DLD1 (cell line): ENCODE results near the gene KCTD1.
"Not testable (repeated sequence)": the region's sequence is repeated elsewhere in the genome, so short reads cannot be mapped to it uniquely, and the experiment has no call there.

ENCODE experiments used
- in situ Hi-C: cut with HindIII; loops from 2 replicates; pipeline ENCODE4 v1.10.0; 2017; ENCODE audit warnings: low sequenced_read_pairs

Gene KCTD1

DNA sequence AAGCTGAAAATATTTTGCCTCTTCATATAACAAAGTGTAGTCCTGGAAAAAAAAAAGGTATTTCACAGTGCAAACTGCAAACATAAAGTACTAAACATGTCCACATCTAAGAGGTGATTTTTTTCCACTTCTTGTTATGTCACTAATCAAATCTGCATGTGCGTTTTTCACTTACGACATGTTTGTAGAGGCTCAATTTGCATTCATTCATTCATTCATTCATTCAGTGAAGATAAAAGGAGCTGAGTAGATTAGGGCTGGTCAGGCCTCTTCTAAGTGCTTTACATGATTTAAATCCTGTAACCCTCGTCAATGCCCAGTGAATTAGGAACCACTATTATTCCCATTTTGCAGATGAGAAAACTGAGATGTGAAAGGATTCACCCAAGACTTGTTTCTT is 88.5 kb downstream of the KCTD1 start:
- in situ Hi-C loops = loop anchor here (5.0 kb wide), 1 partner anchor 117 kb away; no protein-coding TSS in a partner anchor

DNA sequence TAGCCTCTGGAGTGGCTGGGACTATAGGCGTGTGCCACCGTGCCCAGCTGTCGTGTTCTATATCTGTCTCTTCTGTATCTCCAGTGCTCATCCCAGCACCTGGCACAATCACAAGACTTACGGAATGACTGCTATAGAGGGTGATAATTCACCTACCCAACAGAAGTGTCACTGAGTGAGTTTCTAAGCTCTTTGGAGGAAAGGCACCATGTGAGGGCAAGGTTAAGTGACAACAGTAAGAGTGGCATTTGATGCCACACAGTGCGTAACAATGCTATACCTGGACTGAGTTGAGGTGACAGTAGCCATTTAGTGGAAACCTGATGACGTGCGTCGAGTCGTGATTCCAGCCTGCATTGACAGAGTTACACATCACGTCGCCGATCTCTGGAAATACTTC is 89.0 kb downstream of the KCTD1 start:
- in situ Hi-C loops = no loop called here

DNA sequence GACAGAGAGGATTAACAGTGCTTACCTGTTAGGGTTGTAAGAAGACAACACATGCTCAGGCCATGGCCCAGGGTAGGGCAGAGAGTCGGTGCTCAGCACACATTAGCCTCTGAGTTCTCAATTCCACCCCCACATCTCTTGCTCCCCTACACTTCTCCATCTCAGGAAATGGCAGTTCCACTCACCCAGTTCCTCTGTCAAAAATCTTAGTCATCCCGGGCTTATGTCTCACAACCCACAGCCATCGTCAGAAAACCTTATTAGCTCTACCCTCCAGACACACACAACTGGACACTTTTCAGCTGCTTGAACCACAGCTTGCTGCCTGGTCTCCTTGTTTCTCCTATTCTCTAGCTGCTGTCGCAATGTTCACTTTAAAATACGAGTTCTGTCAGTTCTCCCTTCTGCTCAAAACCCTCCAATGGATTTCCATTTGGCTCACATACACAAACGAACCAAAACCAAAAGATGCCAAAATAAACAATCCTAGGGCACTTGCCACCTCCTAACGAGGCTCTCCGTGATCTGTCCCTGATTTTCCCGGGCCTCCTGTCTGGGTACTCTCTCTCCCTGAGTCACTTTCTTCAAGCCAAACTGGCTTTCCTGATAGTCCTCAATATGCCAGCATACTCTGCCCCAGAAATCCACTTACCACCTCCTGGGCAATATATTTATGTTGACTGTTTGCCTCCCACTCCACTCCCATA is 89.7 kb downstream of the KCTD1 start:
- in situ Hi-C loops = no loop called here

DNA sequence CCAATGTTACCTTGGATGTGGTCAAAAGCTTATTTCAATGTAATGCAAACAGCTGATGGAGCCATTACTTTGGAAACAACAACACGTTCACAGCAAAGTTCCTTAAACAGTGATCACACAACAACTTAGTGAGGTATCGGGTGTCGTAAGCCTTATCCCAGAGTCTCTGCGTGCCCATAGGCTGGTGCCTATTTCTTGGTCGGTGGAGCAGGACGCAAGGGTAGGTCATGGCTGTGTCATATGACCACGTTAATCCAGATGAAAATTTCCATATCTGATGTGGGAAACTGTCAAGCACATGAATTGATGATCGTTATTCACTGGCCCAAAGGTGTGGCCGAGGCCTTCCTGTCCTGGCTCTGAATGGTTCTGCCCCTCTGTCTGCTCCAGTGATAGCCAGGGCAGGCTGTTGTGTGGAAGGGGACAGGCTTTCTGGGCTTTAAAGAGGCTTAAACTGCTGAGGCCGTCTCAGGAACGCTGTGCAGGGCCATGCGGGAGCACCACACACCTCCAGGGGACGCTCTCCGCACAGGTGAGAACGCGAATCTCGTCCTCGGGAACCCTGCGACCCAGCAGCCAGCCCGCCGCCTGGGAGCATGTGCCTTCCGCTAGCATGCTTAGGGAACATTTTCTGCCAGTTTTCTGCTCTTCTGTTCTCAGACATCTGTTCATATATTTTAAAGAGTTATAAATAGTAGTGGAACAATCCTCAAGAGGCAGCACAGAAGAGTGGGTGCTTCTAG is 90.6 kb downstream of the KCTD1 start:
- in situ Hi-C loops = no loop called here

DNA sequence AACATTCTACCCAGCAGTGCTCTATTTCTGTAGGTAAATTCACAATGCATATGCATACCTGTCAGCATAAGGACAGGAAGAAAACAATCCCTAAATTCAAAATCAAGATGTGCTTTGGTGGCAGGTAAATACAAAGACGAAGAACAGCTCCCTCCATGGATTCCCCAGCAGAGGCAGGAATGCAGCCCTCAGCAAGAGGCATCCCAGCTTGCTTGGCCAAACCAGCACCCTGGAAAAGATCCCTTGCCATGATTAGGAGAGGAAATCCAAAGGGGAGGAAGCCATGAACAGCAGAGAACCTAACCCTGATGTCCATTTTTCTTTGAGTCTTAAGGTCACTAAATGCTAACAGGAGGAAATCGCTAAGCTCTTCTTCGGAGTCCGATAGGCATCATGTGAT is 91.2 kb downstream of the KCTD1 start:
- in situ Hi-C loops = no loop called here

DNA sequence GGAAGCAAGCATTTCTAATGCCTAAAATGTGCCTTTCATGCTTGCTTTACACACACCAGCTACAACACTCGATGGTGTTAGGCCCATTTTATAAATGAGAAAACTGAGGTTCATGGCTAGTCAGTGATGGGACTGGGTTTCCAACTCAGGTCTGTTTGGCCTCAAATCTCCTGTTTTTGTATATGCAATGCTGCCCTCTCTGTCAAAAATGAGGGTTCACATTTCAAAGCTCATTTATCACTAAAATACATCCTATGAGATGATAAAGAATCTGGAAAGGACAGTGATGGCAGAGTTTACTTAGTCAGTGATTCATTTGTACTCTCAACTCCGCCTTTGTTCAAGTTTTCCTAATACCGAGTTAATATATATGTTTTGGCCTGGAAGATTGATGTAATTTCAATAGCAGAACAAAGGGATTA is 92.3 kb downstream of the KCTD1 start:
- in situ Hi-C loops = no loop called here

DNA sequence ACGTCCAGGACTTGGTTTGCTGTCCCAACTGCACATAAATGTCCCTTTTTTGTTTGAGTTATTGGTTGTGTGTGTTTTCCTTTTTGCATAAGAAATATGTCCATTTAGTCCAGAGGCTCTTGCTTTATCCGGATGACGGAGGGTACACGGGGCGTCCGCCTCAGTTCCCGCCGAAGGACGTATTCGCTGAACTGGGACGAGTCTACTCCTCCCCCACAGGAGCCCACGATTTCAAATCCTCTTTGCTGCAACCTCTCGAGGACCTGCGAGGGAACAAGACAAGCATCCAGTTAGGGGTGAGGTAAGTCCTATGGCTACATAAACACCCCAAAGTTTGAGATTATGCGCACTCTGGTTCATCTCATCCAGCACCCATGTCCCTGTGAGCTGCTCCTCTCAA is 92.7 kb downstream of the KCTD1 start:
- in situ Hi-C loops = no loop called here

DNA sequence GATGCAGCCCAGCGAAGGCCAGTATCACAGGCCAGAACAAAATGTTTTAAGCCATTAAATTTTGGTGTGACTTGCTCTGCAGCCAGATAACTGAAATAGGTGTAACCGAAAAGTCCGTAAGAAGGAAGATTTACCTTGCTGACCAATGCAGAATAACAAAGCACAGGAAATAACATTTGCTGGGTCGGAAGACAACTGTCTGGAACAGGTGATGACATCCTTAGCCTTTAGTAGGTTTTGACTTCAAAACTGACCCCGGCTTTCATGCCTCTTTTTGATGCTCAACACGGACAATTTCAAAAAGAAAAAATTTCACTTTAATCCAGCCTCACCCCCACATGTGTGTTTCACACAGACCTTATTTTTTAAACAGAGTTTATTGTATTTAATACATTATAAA is 93.7 kb downstream of the KCTD1 start:
- in situ Hi-C loops = no loop called here

DNA sequence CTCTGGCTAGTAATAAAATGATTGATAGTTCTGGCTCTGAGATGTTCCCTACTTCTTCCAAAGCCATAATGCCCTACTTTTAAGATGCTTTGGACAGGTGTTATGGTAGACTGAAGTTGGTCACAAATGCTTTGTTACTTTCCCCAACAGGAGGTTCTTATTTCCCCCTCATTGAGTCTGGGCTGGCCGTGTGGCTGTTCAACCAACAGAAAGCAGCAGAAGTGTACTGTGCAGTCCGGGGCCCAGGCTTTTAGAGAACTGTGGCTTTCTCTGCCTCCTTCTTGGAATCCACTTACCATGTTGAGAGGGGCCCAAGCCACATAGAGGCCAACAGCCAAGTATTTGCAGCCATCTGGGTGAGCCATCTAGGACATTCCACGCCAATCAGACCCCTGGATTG is 94.2 kb downstream of the KCTD1 start:
- in situ Hi-C loops = no loop called here

DNA sequence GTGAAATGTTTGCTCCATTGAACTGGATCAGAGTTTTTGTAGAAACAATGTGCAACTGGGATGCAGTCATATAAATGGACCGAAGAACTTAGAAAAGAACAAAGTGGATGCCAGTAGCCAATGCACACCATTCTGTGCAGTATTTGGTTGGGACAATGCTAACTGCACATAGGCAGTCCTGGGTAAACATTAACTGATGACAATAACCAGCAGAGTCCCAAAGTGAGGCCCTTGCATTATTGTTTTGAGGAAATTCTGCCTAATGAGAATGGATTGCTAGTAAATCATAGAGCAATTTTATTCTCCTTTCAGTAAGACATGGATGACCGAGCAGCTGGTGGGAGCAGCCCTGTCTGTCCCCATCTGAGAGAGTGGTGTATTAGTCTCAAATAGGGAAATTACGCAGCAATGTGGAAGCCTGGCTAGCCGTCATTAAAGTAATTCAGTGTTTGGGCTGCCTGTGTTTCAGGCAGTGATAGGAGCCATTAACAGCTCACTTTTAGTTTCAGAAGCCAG is 94.9 kb downstream of the KCTD1 start:
- in situ Hi-C loops = no loop called here

DNA sequence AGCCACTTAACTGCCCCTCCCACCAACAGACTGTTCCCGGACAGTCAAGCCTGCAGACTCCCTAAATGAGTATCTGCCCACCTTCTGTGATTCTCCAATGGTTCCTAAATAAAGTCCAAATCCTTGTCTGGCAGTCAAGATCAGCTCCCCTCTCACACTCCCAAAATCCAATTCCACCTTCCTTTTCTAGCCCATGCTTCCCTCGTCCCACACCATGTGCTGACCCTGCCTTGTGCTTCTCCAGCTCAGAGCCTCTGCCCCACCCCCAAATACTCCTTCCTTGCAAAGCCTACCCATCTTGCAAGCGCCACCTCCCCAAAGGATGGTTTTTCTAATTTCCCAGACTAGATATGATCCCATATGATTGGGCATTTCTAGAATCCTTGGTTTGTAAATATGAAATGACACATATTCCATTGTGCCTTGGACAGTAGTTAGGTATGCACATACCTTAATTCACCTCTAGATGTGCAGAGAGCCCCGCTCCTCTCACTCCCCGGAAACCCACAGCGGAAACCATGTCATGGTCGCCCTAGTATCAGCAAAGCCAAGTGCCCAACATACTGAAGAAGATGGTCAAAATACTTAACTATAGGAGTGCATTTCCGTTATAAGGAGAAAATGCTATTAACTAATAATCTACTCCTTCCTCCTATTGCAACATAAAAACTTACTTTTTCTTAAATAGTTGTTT is 97.2 kb downstream of the KCTD1 start:
- in situ Hi-C loops = no loop called here

DNA sequence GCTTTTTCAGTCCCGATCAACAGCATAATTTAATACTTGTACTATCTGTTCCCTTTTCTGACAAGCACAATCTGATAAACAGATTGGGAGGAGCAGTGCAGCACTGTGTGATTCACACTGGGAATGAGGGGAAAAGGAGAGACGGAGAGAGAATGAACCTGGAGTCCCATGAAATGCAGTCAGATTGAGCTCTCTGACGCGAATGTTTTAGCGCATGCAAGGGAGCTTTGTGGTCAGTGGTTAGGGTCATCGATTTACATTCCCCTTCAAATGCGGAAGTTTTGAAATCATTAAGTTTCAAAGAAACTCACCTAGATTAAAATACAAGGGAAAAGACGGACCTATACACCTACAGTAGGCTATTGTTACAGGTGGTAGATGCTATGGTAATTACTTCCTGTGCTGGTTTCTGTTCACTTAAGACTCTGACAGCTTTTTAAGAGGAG is 99.6 kb downstream of the KCTD1 start:
- in situ Hi-C loops = no loop called here

DNA sequence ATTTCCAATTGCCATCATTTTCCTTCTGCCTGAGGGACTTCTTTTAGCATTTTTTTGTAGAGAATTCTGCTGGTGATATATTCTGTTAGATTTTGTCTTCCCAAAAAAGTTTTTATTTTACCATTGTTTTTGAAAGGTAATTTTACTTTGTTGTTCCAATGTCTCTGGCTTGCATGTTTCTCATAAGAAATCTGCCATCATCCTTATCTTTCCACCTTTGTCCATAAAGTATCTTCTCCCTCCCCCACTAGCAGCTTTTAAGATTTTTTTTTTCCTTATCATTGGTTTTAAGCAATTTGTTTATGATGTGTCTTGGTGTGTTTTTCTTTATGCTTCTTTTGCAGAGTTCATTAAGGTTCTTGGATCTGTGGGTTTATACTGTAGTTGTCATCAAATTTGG is 104.5 kb downstream of the KCTD1 start:
- in situ Hi-C loops = no loop called here

DNA sequence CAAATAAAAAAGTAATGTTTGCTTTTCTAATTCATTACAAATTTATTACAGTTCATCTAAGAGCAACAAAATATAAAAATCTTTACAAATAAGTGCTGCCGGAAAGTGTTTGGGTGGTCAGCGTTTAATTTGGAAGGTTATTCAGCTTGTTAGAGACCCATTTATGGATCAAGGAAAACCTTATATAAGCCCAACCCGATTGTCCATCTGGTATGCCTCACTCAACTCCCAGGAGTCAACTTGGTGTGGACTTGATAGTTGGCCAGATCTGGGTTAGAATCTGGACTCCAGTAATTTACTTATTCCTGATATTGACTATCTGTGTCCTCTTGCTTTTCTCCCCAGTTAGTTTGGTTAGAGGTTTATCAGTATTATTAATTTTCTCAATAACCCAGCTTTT is 106.2 kb downstream of the KCTD1 start:
- in situ Hi-C loops = no loop called here

DNA sequence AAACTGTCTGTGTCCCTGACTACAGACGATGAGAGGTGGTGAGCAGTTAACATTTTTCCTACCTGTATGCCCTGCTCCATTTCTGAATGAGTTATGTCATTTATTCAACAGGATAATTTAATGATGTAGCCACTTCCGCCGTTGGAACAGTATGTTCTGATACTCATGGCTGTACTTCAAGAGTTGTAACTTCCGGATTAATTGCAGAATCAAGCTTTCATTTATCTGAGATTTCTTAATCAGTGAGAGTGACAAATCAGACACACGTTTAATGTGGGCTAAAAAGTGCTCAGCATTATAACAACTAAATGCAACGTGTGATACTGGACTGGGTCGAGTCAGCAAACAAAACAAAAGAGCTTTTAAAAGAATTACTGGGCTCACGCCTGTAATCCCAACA is 107.7 kb downstream of the KCTD1 start:
- in situ Hi-C loops = no loop called here

DNA sequence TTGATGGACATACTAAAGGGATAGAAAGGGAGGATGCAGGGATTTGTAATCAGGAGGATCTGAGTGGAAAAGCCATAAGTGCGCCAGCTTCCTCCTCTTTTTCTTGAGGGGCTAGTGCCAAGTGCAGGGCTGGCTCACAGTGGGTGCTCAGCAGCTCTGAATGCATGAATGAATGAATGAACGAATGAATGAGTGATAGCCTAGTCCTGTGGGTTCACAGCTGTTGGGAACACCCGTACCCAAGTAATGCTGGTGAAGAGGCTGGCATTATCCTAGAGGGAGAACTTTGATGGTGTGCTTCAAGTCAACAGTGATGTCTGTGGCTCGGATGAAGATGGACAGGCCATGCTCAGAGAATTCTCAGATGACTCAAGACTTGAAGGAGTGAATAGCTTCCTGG is 108.8 kb downstream of the KCTD1 start:
- in situ Hi-C loops = no loop called here

DNA sequence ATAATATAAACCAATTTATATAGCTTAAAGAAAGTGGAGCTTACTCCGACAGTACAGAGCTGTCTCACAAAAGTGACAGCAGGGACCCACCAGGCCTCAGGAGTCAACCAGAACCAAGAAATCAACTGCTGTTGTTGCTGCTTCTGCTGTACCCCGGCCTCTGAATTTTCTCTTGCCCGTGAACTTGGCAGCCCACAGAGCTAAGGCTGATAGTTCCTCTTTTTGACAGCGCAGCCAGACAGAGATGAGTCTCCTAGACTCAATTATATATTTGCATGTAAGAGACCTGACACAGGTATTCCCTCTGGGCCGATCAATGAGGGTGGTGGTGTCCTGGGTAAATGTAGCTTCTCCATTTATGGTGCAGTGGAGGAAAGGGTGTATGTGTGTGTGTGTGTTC is 109.4 kb downstream of the KCTD1 start:
- in situ Hi-C loops = no loop called here

DNA sequence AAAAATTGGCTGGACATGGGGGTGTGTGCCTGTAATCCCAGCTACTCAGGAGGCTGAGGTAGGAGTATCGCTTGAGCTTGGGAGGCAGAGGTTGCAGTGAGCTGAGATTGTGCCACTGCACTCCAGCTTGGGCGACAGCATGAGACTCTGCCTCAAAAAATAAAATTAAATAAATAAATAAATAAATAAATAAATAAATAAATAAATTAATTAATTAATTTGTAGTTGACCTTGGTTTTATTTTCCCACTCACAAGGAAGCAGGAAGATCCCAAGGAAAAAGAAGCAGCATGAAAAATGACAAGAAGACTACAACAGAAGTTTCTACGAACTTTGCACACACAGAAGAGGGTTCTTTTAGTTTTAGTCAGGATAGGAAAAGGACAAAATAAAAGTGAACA is 110.7 kb downstream of the KCTD1 start:
- in situ Hi-C loops = not testable (repeated sequence)

DNA sequence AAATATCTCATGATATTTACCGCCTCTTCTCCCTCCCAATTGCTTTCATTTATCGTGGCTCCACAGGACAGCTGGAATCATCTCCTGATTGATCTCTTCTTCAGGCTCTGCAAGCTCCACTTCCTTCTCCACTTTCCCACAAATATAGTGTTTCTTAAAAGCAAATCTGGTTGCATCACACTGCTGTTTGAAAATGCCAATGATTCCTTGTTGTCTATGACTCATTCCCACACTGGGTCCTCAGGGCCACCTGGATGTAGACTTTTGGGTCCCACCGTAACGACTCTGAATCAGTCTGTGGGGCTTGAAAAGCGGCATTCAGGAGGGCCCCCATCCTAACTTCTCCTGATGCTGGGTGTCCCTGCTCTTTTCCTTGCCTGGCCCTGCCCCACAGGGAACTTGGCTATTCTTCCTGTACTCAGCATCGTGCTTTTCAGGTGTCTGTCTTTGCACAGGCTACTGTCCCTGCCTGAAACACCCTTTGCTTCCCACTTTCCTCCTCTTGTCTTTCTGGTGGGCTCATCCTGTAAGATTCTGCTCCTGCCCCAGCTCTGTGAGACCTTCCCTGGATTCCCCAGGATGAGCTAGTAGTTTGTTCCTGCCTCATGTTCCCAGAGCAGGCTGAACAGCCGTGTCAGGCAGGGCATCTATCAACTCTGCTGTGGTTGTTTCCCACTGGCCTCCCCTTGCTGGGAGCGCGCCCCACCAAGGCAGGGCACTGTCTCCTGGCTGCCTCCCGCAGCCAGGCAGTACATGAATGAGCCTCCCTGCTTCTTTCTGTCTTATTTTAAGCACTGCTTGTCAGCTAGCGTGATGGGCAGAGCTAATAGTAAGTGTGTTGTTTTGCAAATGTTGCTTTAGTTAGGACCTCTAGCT is 111.9 kb downstream of the KCTD1 start:
- in situ Hi-C loops = no loop called here

DNA sequence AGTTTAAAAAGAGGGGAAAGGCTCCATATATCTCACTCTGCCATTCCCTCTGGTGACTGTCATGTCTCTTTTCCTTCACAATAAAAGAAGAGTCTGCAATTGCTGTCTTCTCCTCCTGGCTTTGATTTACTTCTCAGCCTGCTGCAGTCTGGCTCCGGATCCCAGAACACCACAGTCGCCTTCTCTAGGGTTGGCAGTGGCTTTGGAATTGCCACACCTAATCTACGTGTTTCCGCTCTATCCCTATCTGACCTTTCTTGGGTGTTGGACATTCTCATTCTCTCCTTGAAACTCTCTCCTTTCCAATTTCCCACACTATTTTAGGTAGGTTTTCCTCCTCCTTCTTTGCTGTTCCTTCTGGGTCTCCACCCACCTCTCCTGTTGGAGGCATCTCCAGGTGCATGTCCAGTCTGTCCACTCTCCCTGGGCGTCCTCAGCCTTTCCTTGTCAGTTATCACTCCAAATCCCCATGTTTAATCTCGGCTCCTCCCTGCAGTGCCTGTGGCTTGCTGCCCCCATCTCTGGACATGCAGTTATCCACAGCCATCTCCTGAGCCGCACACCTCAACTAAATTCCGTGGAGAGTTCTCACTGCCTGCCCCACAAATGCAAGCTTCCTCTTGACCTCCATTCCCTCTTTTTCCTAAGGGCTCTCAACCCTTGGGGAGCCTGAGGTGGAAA is 112.8 kb downstream of the KCTD1 start:
- in situ Hi-C loops = no loop called here
